ENCODE results near the gene RASGRF2. TPM values are rescaled to one million over a fixed set of nuclear protein-coding genes. Genes with fewer than 3 reads are reported as not detected.

RASGRF2 gene
- total RNA-seq, 1 experiment from 2014 or later = 0.48 TPM

DNA sequence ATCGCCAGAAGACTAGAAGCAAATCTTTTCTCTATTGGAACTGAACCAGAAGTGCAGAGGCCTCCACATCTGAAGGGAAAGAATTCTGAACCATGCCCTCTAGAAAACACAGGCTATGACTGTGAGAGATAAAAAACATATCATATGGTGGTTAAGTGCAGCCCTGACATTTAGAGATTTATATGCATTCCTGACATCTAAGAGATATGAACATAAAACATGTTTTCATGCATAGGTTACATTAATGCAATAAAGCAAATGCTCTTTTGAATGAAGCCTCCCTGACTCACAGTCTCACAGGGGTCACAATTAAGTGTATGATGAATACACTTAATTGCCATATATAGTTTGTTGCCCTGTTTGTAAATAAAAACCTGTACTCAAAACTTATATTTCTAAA lies 244.0 kb downstream of the RASGRF2 start:
- H3K27ac ChIP-seq = no peak overlapping the region
- H3K79me2 ChIP-seq (ENCODE audit: low read depth) = no peaks in the 10 kb centered on the region
- H3K4me3 ChIP-seq = no peak overlapping the region
- H3K9me2 ChIP-seq (ENCODE audit: insufficient read depth) = no peaks in the 10 kb centered on the region
- no TSS peak for BruUV-seq (replicated peaks)
- no peak overlapping the region for H3K4me2 ChIP-seq
- 0 out of 2 replicates have a peak, but pooled peaks cover 6% of the 10 kb centered on the region for H3K4me1 ChIP-seq (replicated peaks; ENCODE audit: insufficient read depth)
- DNase-seq = no peak
- H3K27me3 ChIP-seq (ENCODE audit: insufficient read depth, low read depth) = no peaks in the 10 kb centered on the region
- no peaks in the 10 kb centered on the region for H3K9me3 ChIP-seq (ENCODE audit: insufficient read depth, low read depth)
- ChIA-PET CTCF (no interaction called here), POLR2A (ENCODE audit: unreplicated experiment) (no interaction called here)
- H4K20me1 ChIP-seq (ENCODE audit: insufficient read depth) = no peaks in the 10 kb centered on the region
- H3K36me3 ChIP-seq (ENCODE audit: low read depth) = no peaks in the 10 kb centered on the region
- intact Hi-C loops (cut with micrococcal nuclease; ENCODE audit: unreplicated experiment) = no loop called here
- TF ChIP-seq, protein P1, sequence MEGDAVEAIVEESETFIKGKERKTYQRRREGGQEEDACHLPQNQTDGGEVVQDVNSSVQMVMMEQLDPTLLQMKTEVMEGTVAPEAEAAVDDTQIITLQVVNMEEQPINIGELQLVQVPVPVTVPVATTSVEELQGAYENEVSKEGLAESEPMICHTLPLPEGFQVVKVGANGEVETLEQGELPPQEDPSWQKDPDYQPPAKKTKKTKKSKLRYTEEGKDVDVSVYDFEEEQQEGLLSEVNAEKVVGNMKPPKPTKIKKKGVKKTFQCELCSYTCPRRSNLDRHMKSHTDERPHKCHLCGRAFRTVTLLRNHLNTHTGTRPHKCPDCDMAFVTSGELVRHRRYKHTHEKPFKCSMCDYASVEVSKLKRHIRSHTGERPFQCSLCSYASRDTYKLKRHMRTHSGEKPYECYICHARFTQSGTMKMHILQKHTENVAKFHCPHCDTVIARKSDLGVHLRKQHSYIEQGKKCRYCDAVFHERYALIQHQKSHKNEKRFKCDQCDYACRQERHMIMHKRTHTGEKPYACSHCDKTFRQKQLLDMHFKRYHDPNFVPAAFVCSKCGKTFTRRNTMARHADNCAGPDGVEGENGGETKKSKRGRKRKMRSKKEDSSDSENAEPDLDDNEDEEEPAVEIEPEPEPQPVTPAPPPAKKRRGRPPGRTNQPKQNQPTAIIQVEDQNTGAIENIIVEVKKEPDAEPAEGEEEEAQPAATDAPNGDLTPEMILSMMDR (conservative IDR thresholded peaks at IDR 0.05) = no peak
- no peak for TF ChIP-seq EZH2 (IDR thresholded peaks at IDR 0.05; ENCODE audit: low read depth)
- no peaks in the 10 kb centered on the region for H3F3A ChIP-seq (ENCODE audit: insufficient read depth, low read depth)
- no peak overlapping the region for H2AFZ ChIP-seq

DNA sequence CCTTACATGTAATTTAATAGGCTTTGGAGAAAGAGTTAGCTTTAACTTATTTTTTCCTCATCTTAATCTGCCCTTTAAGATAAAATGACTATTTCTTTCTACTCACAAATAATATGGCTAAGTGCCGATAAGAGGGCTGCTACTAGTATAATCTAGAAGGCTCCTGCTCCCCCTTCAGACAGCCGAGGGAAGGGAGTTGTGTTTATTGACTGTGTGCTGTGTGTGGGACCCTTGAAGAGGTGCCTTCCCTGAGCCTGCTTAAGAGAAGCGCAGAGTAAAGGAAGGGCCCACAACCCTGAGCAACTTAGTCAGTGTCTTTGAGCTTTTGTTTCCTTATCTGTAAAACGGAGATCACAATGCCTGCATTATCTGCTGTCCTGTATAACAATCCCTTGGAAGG lies 244.9 kb downstream of the RASGRF2 start:
- TF ChIP-seq EZH2 (IDR thresholded peaks at IDR 0.05; ENCODE audit: low read depth) = no peak
- TF ChIP-seq, protein P1 (conservative IDR thresholded peaks at IDR 0.05) = no peak
- no peaks in the 10 kb centered on the region for H3K27me3 ChIP-seq (ENCODE audit: insufficient read depth, low read depth)
- H4K20me1 ChIP-seq (ENCODE audit: insufficient read depth) = no peaks in the 10 kb centered on the region
- no peak for DNase-seq
- H3K27ac ChIP-seq = no peak overlapping the region
- ChIA-PET CTCF (no interaction called here), POLR2A (ENCODE audit: unreplicated experiment) (no interaction called here)
- H3K4me3 ChIP-seq = no peak overlapping the region
- no peaks in the 10 kb centered on the region for H3K36me3 ChIP-seq (ENCODE audit: low read depth)
- 0 out of 2 replicates have a peak, but pooled peaks cover 9% of the 10 kb centered on the region for H3K4me1 ChIP-seq (replicated peaks; ENCODE audit: insufficient read depth)
- H3K9me2 ChIP-seq (ENCODE audit: insufficient read depth) = no peaks in the 10 kb centered on the region
- no TSS peak for BruUV-seq (replicated peaks)
- H3F3A ChIP-seq (ENCODE audit: insufficient read depth, low read depth) = no peaks in the 10 kb centered on the region
- no peaks in the 10 kb centered on the region for H3K79me2 ChIP-seq (ENCODE audit: low read depth)
- H2AFZ ChIP-seq = no peak overlapping the region
- intact Hi-C loops (cut with micrococcal nuclease; ENCODE audit: unreplicated experiment) = no loop called here
- H3K9me3 ChIP-seq (ENCODE audit: insufficient read depth, low read depth) = no peaks in the 10 kb centered on the region
- no peak overlapping the region for H3K4me2 ChIP-seq

DNA sequence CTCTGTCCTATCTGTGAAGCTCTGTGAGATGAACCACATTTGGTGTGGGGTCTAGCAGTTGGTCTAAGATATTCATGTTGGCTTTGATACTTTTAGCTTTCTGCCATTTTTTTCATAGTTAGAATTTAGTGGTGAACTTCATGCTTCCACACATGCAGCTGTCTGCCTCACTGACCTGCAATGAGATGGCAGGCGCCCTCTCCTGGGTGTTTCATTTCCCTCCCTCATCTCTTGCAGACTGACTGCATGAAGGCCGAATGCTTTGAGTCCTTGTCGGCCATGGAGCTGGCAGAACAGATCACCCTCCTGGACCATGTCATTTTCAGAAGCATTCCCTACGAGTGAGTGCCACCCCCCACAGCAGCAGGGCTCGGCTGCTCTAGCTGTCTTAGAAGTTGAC lies 246.8 kb downstream of the RASGRF2 start:
- Histone ChIP-seq H3K79me2 (ENCODE audit: low read depth) (no peaks in the 10 kb centered on the region), H3K27ac (no peak overlapping the region), H3K36me3 (ENCODE audit: low read depth) (no peaks in the 10 kb centered on the region), H3K4me3 (no peak overlapping the region), H3K27me3 (ENCODE audit: insufficient read depth, low read depth) (no peaks in the 10 kb centered on the region), H3K9me2 (ENCODE audit: insufficient read depth) (no peaks in the 10 kb centered on the region), H3K9me3 (ENCODE audit: insufficient read depth, low read depth) (no peaks in the 10 kb centered on the region), H3K4me2 (no peak overlapping the region), H3K4me1 (replicated peaks; ENCODE audit: insufficient read depth) (0 out of 2 replicates have a peak, but pooled peaks cover 10% of the 10 kb centered on the region), H3F3A (ENCODE audit: insufficient read depth, low read depth) (no peaks in the 10 kb centered on the region), H2AFZ (no peak overlapping the region), H4K20me1 (ENCODE audit: insufficient read depth) (no peaks in the 10 kb centered on the region)
- TF ChIP-seq EZH2 (IDR thresholded peaks at IDR 0.05; ENCODE audit: low read depth) = no peak
- TF ChIP-seq, protein P1 (conservative IDR thresholded peaks at IDR 0.05) = no peak
- BruUV-seq (replicated peaks) = no TSS peak
- ChIA-PET CTCF (interaction anchor here (0.6 kb wide), 1 partner anchor 388 kb away, joined by 4 read pairs; no protein-coding TSS in a partner anchor), POLR2A (ENCODE audit: unreplicated experiment) (no interaction called here)
- no peak for DNase-seq
- intact Hi-C loops (cut with micrococcal nuclease; ENCODE audit: unreplicated experiment) = no loop called here
